HEK293 (cell line): ENCODE results near the gene SCRT2.

Source experiments
- BCL11A ChIP-seq: fragments of 450-650 bp; formaldehyde crosslinking; IDR thresholded peaks from 2 replicates; pipeline ENCODE4 v1.5.1; 2016; ENCODE audit warnings: low read depth, missing biosample characterization, missing genetic modification characterization
- GLI2 ChIP-seq: fragments of 450-650 bp; formaldehyde crosslinking; IDR thresholded peaks from 2 replicates; pipeline ENCODE4; 2017; ENCODE audit warnings: missing biosample characterization, missing genetic modification characterization, low read depth, borderline replicate concordance
- GLI4 ChIP-seq: fragments of 450-650 bp; formaldehyde crosslinking; IDR thresholded peaks from 2 replicates; pipeline ENCODE4 v1.5.1; 2016; ENCODE audit warnings: missing biosample characterization, missing genetic modification characterization
- MZF1 ChIP-seq: fragments of 450-650 bp; formaldehyde crosslinking; IDR thresholded peaks from 2 replicates; pipeline ENCODE4 v1.5.1; 2017; ENCODE audit warnings: missing biosample characterization, missing genetic modification characterization, borderline replicate concordance
- OSR2 ChIP-seq: fragments of 450-650 bp; formaldehyde crosslinking; IDR thresholded peaks from 2 replicates; pipeline ENCODE4 v1.5.1; 2016; ENCODE audit warnings: missing biosample characterization, missing genetic modification characterization
- OVOL3 ChIP-seq: fragments of 450-650 bp; formaldehyde crosslinking; IDR thresholded peaks from 2 replicates; pipeline ENCODE4 v1.5.1; 2016; ENCODE audit warnings: missing biosample characterization, missing genetic modification characterization
- RBAK ChIP-seq: fragments of 450-650 bp; formaldehyde crosslinking; IDR thresholded peaks from 2 replicates; pipeline ENCODE4 v1.5.1; 2016; ENCODE audit warnings: missing biosample characterization, missing genetic modification characterization
- SALL2 ChIP-seq: fragments of 450-650 bp; formaldehyde crosslinking; IDR thresholded peaks from 2 replicates; pipeline ENCODE4 v1.5.0; 2017; ENCODE audit warnings: missing biosample characterization, mild to moderate bottlenecking, missing genetic modification characterization, borderline replicate concordance
- SCRT2 ChIP-seq: fragments of 450-650 bp; formaldehyde crosslinking; IDR thresholded peaks from 2 replicates; pipeline ENCODE4 v1.5.1; 2016; ENCODE audit warnings: missing biosample characterization, missing genetic modification characterization
- TRIM28 ChIP-seq: IDR thresholded peaks from 2 replicates; pipeline ENCODE4 v1.6.1; 2011; ENCODE audit warnings: low read length, control low read depth, borderline replicate concordance
- YY2 ChIP-seq: fragments of 450-650 bp; formaldehyde crosslinking; IDR thresholded peaks from 2 replicates; pipeline ENCODE4 v1.5.1; 2016; ENCODE audit warnings: missing biosample characterization, missing genetic modification characterization
- ZBTB48 ChIP-seq: fragments of 450-650 bp; formaldehyde crosslinking; IDR thresholded peaks from 2 replicates; pipeline ENCODE4 v1.5.1; 2016; ENCODE audit warnings: missing biosample characterization, missing genetic modification characterization
- ZFP37 ChIP-seq: fragments of 450-650 bp; formaldehyde crosslinking; IDR thresholded peaks from 2 replicates; pipeline ENCODE4 v1.5.1; 2016; ENCODE audit warnings: missing biosample characterization, missing genetic modification characterization
- ZFP41 ChIP-seq: fragments of 450-650 bp; formaldehyde crosslinking; IDR thresholded peaks from 2 replicates; pipeline ENCODE4 v1.5.1; 2016; ENCODE audit warnings: missing biosample characterization, missing genetic modification characterization, borderline replicate concordance
- ZIC2 ChIP-seq: fragments of 450-650 bp; formaldehyde crosslinking; IDR thresholded peaks from 2 replicates; pipeline ENCODE4 v1.5.1; 2016; ENCODE audit warnings: missing biosample characterization, missing genetic modification characterization
- ZNF112 ChIP-seq: fragments of 450-650 bp; formaldehyde crosslinking; IDR thresholded peaks from 2 replicates; pipeline ENCODE4 v1.5.0; 2017; ENCODE audit warnings: missing biosample characterization, missing genetic modification characterization
- ZNF132 ChIP-seq: fragments of 450-650 bp; formaldehyde crosslinking; IDR thresholded peaks from 2 replicates; pipeline ENCODE4 v1.5.1; 2017; ENCODE audit warnings: missing biosample characterization, missing genetic modification characterization, borderline replicate concordance
- ZNF248 ChIP-seq: fragments of 450-650 bp; formaldehyde crosslinking; IDR thresholded peaks from 2 replicates; pipeline ENCODE4 v1.5.1; 2017; ENCODE audit warnings: missing biosample characterization, missing genetic modification characterization
- ZNF274 ChIP-seq, 2 experiments: fragments of 200-500 bp in 1 of 2; fragments of 450-650 bp in 1 of 2; sonication (Bioruptor generic) in 1 of 2; formaldehyde crosslinking in 1 of 2; IDR thresholded peaks; 2 replicates each; pipeline versions ENCODE4 v1.5.1 to v1.6.1; 2014 to 2016; ENCODE audit warnings: borderline replicate concordance in 1 of 2, inconsistent platforms in 1 of 2, low read length in 1 of 2, missing biosample characterization in 1 of 2, missing genetic modification characterization in 1 of 2
- ZNF37A ChIP-seq: fragments of 450-650 bp; IDR thresholded peaks from 2 replicates; pipeline ENCODE4 v1.5.1; 2018; ENCODE audit warnings: missing biosample characterization, missing genetic modification characterization
- ZNF391 ChIP-seq: fragments of 450-650 bp; formaldehyde crosslinking; IDR thresholded peaks from 2 replicates; pipeline ENCODE4 v1.5.1; 2016; ENCODE audit warnings: low read depth, missing biosample characterization, missing genetic modification characterization, borderline replicate concordance
- ZNF529 ChIP-seq: fragments of 450-650 bp; formaldehyde crosslinking; IDR thresholded peaks from 2 replicates; pipeline ENCODE4 v1.5.1; 2017; ENCODE audit warnings: missing genetic modification characterization, missing biosample characterization; ENCODE audit not compliant: insufficient replicate concordance
- ZNF530 ChIP-seq: fragments of 450-650 bp; formaldehyde crosslinking; IDR thresholded peaks from 2 replicates; pipeline ENCODE4 v1.5.1; 2016; ENCODE audit warnings: low read depth, missing biosample characterization, missing genetic modification characterization
- ZNF544 ChIP-seq: fragments of 450-650 bp; formaldehyde crosslinking; IDR thresholded peaks from 2 replicates; pipeline ENCODE4 v1.5.0; 2017; ENCODE audit warnings: missing biosample characterization, missing genetic modification characterization
- ZNF596 ChIP-seq: fragments of 450-650 bp; IDR thresholded peaks from 2 replicates; pipeline ENCODE4 v1.5.0; 2018; ENCODE audit warnings: missing biosample characterization, mild to moderate bottlenecking, missing genetic modification characterization, moderate library complexity
- ZNF629 ChIP-seq: fragments of 450-650 bp; formaldehyde crosslinking; IDR thresholded peaks from 2 replicates; pipeline ENCODE4 v1.5.1; 2017; ENCODE audit warnings: missing biosample characterization, missing genetic modification characterization
- ZNF658 ChIP-seq: fragments of 450-650 bp; formaldehyde crosslinking; IDR thresholded peaks from 2 replicates; pipeline ENCODE4; 2016; ENCODE audit warnings: missing biosample characterization, missing genetic modification characterization
- ZNF776 ChIP-seq: fragments of 450-650 bp; formaldehyde crosslinking; IDR thresholded peaks from 2 replicates; pipeline ENCODE4 v1.5.0; 2017; ENCODE audit warnings: missing biosample characterization, missing genetic modification characterization, borderline replicate concordance
- ZNF843 ChIP-seq: fragments of 450-650 bp; formaldehyde crosslinking; IDR thresholded peaks from 2 replicates; pipeline ENCODE4 v1.5.1; 2016; ENCODE audit warnings: missing biosample characterization, missing genetic modification characterization
- TF ChIP-seq, protein P1 (sequence below): IDR thresholded peaks from 2 replicates; pipeline ENCODE4 v1.6.1; 2011; ENCODE audit warnings: mild to moderate bottlenecking, low read depth, low read length, borderline replicate concordance
- TF ChIP-seq, protein P2 (sequence below): fragments of 450-650 bp; formaldehyde crosslinking; IDR thresholded peaks from 2 replicates; pipeline ENCODE4 v1.5.1; 2016; ENCODE audit warnings: missing biosample characterization, missing genetic modification characterization, low read depth
- TF ChIP-seq, protein P3 (sequence below): fragments of 450-650 bp; IDR thresholded peaks from 2 replicates; pipeline ENCODE4 v1.5.1; 2018; ENCODE audit warnings: missing biosample characterization, mild to moderate bottlenecking, missing genetic modification characterization
- TF ChIP-seq, protein P4 (sequence below): fragments of 450-650 bp; formaldehyde crosslinking; IDR thresholded peaks from 2 replicates; pipeline ENCODE4 v1.5.1; 2016; ENCODE audit warnings: missing biosample characterization, missing genetic modification characterization
- TF ChIP-seq, protein P5 (sequence below): fragments of 450-650 bp; formaldehyde crosslinking; IDR thresholded peaks from 2 replicates; pipeline ENCODE4 v1.5.1; 2016; ENCODE audit warnings: missing biosample characterization, missing genetic modification characterization

Gene SCRT2

DNA sequence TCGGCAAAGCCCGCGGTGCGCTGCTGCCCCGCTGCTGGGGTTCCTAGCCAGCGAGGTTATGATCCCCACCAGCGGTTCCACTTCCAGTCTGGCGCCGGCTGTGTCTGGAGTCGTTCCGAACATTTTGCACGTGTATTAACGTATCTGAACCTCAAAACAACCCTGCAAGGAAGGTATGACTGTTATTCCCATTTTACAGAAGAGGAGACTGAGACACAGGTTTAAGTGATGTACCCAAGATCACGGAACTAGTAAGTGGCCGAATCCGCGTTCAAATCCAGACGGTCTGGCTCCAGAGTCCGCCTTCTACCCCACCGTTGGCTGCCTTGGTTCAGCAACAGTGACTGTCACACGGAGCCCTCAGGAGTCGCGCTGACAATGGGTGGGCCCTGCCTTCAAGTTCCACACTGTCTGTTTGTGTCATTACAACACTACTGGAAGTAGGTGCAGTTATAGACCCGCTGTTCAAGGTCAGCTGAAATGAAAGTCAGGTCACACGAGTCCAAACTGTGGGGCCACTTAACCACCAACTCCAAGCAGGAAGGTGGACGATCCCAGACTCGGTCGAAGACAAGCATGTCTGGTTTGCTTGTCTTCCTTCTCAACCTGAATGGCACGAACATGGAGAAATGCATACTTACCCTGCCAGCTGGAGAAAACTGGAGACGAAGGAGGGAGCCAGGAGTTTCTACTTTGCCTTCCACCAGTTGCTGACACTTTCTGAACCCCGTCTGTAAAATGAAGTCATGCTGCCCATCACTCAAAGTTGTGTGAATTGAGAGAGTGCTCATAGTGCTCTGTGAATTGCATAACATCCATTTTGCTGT is 21.8 kb downstream of the SCRT2 start (continued):
- no peak for TF ChIP-seq ZNF274 (IDR thresholded peaks at IDR 0.05; ENCODE audit: low read length)
- no peak for TF ChIP-seq ZNF274 (tag by site-specific recombination; IDR thresholded peaks at IDR 0.05; ENCODE audit: borderline replicate concordance)
- TF ChIP-seq ZNF596: no peak
- 0 out of 2 replicates have a peak, but pooled peaks have one; percentile 34 for TF ChIP-seq ZNF629
- TF ChIP-seq ZNF544 (tag by site-specific recombination): no peak
- TF ChIP-seq, protein P1, sequence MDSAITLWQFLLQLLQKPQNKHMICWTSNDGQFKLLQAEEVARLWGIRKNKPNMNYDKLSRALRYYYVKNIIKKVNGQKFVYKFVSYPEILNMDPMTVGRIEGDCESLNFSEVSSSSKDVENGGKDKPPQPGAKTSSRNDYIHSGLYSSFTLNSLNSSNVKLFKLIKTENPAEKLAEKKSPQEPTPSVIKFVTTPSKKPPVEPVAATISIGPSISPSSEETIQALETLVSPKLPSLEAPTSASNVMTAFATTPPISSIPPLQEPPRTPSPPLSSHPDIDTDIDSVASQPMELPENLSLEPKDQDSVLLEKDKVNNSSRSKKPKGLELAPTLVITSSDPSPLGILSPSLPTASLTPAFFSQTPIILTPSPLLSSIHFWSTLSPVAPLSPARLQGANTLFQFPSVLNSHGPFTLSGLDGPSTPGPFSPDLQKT: no peak
- no peak for TF ChIP-seq ZNF776 (tag by site-specific recombination)
- TF ChIP-seq ZNF132 (tag by site-specific recombination): no peak
- no peak for TF ChIP-seq ZNF843 (tag by site-specific recombination)
- no peak for TF ChIP-seq RBAK
- no peak for TF ChIP-seq SALL2 (tag by site-specific recombination)
- peak; percentile 56; the same call in 1 of the 2 replicates for TF ChIP-seq SCRT2
- no peak for TF ChIP-seq ZFP37 (tag by site-specific recombination)
- TF ChIP-seq, protein P2, sequence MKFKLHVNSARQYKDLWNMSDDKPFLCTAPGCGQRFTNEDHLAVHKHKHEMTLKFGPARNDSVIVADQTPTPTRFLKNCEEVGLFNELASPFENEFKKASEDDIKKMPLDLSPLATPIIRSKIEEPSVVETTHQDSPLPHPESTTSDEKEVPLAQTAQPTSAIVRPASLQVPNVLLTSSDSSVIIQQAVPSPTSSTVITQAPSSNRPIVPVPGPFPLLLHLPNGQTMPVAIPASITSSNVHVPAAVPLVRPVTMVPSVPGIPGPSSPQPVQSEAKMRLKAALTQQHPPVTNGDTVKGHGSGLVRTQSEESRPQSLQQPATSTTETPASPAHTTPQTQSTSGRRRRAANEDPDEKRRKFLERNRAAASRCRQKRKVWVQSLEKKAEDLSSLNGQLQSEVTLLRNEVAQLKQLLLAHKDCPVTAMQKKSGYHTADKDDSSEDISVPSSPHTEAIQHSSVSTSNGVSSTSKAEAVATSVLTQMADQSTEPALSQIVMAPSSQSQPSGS (tag by site-specific recombination): no peak
- TF ChIP-seq, protein P3, sequence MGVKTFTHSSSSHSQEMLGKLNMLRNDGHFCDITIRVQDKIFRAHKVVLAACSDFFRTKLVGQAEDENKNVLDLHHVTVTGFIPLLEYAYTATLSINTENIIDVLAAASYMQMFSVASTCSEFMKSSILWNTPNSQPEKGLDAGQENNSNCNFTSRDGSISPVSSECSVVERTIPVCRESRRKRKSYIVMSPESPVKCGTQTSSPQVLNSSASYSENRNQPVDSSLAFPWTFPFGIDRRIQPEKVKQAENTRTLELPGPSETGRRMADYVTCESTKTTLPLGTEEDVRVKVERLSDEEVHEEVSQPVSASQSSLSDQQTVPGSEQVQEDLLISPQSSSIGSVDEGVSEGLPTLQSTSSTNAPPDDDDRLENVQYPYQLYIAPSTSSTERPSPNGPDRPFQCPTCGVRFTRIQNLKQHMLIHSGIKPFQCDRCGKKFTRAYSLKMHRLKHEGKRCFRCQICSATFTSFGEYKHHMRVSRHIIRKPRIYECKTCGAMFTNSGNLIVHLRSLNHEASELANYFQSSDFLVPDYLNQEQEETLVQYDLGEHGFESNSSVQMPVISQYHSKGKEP (tag by site-specific recombination): no peak
- no peak for TF ChIP-seq ZNF658 (tag by site-specific recombination)
- no peak for TF ChIP-seq OSR2 (tag by site-specific recombination)
- no peak for TF ChIP-seq GLI4
- TF ChIP-seq ZFP41 (tag by site-specific recombination): no peak
- no peak for TF ChIP-seq ZNF37A (tag by site-specific recombination)
- TF ChIP-seq GLI2 (tag by site-specific recombination): no peak
- TF ChIP-seq, protein P4, sequence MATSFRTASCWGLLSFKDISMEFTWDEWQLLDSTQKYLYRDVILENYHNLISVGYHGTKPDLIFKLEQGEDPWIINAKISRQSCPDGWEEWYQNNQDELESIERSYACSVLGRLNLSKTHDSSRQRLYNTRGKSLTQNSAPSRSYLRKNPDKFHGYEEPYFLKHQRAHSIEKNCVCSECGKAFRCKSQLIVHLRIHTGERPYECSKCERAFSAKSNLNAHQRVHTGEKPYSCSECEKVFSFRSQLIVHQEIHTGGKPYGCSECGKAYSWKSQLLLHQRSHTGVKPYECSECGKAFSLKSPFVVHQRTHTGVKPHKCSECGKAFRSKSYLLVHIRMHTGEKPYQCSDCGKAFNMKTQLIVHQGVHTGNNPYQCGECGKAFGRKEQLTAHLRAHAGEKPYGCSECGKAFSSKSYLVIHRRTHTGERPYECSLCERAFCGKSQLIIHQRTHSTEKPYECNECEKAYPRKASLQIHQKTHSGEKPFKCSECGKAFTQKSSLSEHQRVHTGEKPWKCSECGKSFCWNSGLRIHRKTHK (tag by site-specific recombination): no peak
- TF ChIP-seq ZNF248 (tag by site-specific recombination): no peak
- no peak for TF ChIP-seq YY2 (tag by site-specific recombination)
- TF ChIP-seq BCL11A (tag by site-specific recombination): no peak
- TF ChIP-seq, protein P5, sequence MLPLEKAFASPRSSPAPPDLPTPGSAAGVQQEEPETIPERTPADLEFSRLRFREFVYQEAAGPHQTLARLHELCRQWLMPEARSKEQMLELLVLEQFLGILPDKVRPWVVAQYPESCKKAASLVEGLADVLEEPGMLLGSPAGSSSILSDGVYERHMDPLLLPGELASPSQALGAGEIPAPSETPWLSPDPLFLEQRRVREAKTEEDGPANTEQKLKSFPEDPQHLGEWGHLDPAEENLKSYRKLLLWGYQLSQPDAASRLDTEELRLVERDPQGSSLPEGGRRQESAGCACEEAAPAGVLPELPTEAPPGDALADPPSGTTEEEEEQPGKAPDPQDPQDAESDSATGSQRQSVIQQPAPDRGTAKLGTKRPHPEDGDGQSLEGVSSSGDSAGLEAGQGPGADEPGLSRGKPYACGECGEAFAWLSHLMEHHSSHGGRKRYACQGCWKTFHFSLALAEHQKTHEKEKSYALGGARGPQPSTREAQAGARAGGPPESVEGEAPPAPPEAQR: no peak
- 0 out of 2 replicates have a peak, but pooled peaks have one; percentile 33 for TF ChIP-seq ZBTB48
- 0 out of 2 replicates have a peak, but pooled peaks have one; percentile 8 for TF ChIP-seq ZIC2 (tag by site-specific recombination)
- TF ChIP-seq ZNF112 (tag by site-specific recombination): no peak
- no peak for TF ChIP-seq ZNF391 (tag by site-specific recombination)
- no peak for TF ChIP-seq ZNF529 (tag by site-specific recombination)
- TF ChIP-seq MZF1: no peak
- no peak for TF ChIP-seq ZNF530 (tag by site-specific recombination)
- TF ChIP-seq TRIM28: no peak
- TF ChIP-seq OVOL3 (tag by site-specific recombination): no peak
